ENCODE results near the gene RGS3.
"Not testable (repeated sequence)": the region's sequence is repeated elsewhere in the genome, so short reads cannot be mapped to it uniquely, and the experiment has no call there.

The RGS3 gene

GRCh38 chr9:113546566-113546965, 83.0 kb downstream of the RGS3 start:
- peaks cover under 1% of the 10 kb centered on the region for H3K4me1 ChIP-seq
- H3K27me3 ChIP-seq = no peaks in the 10 kb centered on the region
- no peaks in the 10 kb centered on the region for H3K9me3 ChIP-seq
- DNase-seq = no peak
- TF ChIP-seq CTCF (IDR thresholded peaks at IDR 0.05; ENCODE audit: low read depth, low read length) = no peak
- H3K4me3 ChIP-seq (ENCODE audit: low read depth, low read length) = no peak overlapping the region
- H3K36me3 ChIP-seq = peaks cover 1% of the 10 kb centered on the region; the same call in 1 of the 2 replicates

GRCh38 chr9:113547501-113547900, 84.0 kb downstream of the RGS3 start:
- no peaks in the 10 kb centered on the region for H3K27me3 ChIP-seq
- no peaks in the 10 kb centered on the region; the same call in 1 of the 2 replicates for H3K4me1 ChIP-seq
- no peak for TF ChIP-seq CTCF (IDR thresholded peaks at IDR 0.05; ENCODE audit: low read depth, low read length)
- no peaks in the 10 kb centered on the region for H3K36me3 ChIP-seq
- no peak for DNase-seq
- H3K4me3 ChIP-seq (ENCODE audit: low read depth, low read length) = no peak overlapping the region
- no peaks in the 10 kb centered on the region for H3K9me3 ChIP-seq

DNA sequence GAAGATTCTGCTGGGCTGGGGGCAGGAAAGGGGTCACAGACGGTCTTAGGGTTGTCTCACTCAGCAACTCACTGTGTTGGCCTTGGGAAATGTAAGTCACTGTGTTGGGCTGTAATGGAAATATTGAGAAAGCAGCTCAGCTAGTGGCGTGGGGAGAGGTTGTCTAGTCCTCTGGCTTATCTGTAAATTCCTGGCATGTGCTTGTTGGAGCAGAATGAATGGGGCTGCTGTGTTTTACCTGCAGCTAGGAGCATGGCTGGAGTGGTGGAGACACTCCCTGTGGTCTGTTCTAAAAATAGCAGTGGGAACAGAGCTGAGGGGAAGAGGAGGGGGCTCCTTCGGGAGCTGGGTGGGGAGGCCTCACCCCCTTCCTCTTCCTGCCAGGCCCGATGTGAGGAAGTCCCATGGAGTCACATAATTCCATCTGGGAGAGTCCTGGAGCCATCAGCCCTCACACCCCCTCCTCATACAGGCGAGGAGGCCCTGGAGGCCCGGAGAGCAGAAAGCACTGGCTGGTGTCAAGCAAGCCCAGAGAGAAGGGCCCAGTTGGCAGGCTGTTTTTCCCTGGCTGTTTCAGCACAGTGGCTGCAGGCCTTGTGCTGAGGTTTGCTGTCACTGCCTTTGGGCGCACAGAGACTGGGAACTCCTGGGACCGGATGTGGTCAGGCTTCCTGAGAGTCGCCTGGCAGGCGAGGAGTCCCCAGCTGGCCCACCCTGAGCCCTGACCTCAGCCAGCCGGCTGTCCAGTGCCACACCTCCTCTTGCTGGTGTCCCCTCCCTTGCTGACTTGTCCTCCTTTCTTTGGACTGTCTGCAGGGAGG, 84.9 kb downstream of the RGS3 start:
- no peak for TF ChIP-seq CTCF (IDR thresholded peaks at IDR 0.05; ENCODE audit: low read depth, low read length)
- no peak overlapping the region for H3K4me3 ChIP-seq (ENCODE audit: low read depth, low read length)
- H3K9me3 ChIP-seq = no peaks in the 10 kb centered on the region
- H3K27me3 ChIP-seq = no peaks in the 10 kb centered on the region
- no peaks in the 10 kb centered on the region; the same call in 1 of the 2 replicates for H3K4me1 ChIP-seq
- no peaks in the 10 kb centered on the region for H3K36me3 ChIP-seq
- no peak for DNase-seq

DNA sequence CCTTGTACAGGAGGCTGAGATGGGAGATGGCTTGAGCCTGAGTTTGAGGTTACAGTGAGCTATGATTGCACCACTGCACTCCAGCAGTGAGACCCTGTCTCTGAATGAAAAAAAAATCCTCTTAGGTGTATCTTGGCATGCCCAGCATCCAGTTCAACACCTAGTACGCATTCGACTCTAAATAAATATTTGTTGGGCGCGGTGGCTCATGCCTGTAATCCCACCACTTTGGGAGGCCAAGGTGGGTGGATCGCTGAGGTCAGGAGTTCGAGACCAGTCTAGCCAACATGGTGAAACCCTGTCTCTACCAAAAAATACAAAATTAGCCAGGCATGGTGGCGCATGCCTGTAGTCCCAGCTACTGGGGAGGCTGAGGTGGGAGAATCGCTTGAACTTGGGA, 86.4 kb downstream of the RGS3 start:
- H3K9me3 ChIP-seq; H3K27me3 ChIP-seq; H3K4me3 ChIP-seq (ENCODE audit: low read depth, low read length); H3K4me1 ChIP-seq; DNase-seq; H3K36me3 ChIP-seq: not testable (repeated sequence)

DNA sequence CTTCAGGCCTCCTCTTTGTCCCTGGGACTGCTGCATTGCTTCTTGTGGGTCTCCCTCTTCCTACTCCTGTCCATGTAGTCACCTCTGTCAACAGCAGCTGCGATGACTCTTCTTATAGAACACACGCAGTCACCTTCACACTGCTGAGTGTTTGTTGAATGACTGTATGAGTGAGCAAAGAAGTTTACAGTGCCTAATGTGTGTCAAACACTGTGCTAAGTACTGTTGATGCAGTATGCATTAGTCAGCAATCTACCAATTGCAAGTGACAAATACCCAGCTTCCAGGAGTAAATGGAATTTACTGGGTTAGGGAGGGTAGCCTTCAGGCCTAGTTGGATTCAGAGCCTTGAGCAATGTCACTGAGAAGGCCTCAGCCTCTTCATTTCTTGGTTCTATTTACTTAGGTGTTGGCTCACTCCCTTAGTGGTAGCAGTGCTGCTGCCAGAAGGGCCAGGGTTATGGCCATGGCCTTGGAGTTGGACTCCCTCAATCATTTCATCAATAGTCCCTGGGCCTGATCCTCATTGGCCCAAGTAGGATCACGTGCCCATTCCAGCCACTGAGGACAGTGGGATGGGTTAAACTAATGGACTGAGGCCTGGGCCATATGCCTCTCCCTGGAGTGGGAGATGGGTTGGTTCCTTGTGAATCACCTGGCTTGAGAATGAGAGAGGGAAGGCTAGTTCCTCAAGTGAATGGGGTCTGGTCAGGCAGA, 93.5 kb downstream of the RGS3 start:
- Histone ChIP-seq H3K4me1 (peaks cover 11% of the 10 kb centered on the region), H3K4me3 (ENCODE audit: low read depth, low read length) (no peak overlapping the region), H3K27me3 (no peaks in the 10 kb centered on the region), H3K36me3 (no peaks in the 10 kb centered on the region), H3K9me3 (no peaks in the 10 kb centered on the region)
- no peak for DNase-seq
- no peak for TF ChIP-seq CTCF (IDR thresholded peaks at IDR 0.05; ENCODE audit: low read depth, low read length)

GRCh38 chr9:113558632-113559502, 95.3 kb downstream of the RGS3 start:
- H3K4me1 ChIP-seq = peaks cover 11% of the 10 kb centered on the region
- no peaks in the 10 kb centered on the region for H3K9me3 ChIP-seq
- no peaks in the 10 kb centered on the region for H3K27me3 ChIP-seq
- H3K4me3 ChIP-seq (ENCODE audit: low read depth, low read length) = no peak overlapping the region
- TF ChIP-seq CTCF (IDR thresholded peaks at IDR 0.05; ENCODE audit: low read depth, low read length) = no peak
- no peaks in the 10 kb centered on the region for H3K36me3 ChIP-seq
- peak; percentile 79 for DNase-seq

Measured in BE2C (cell line).